GM19043 (cell line): Measurements from ENCODE around the gene CREB3.

Experiments used
- ATAC-seq: cut with Tn5 transposase; IDR thresholded peaks from one replicate; pipeline ENCODE4 v1.9.1; 2021; ENCODE audit warnings: low read depth; ENCODE audit not compliant: unreplicated experiment

CREB3 gene

GRCh38 chr9:35700031-35700430 lies 32.4 kb upstream of the CREB3 start:
- no peak for ATAC-seq

- ATAC-seq, result no peak
Measured at GRCh38 chr9:35700942-35701341, 31.5 kb upstream of the CREB3 start.

- ATAC-seq, result no peak
Measured at GRCh38 chr9:35702696-35703095, 29.8 kb upstream of the CREB3 start.

GRCh38 chr9:35703906-35704672 lies 28.4 kb upstream of the CREB3 start:
- ATAC-seq, result no peak

GRCh38 chr9:35705372-35705771 lies 27.1 kb upstream of the CREB3 start:
- ATAC-seq, result no peak

- ATAC-seq, result no peak
Measured at GRCh38 chr9:35705836-35706430, 26.5 kb upstream of the CREB3 start.

- ATAC-seq, result no peak
Measured at GRCh38 chr9:35706951-35707350, 25.5 kb upstream of the CREB3 start.

- no peak for ATAC-seq
Measured at GRCh38 chr9:35708146-35708545, 24.3 kb upstream of the CREB3 start.

GRCh38 chr9:35710818-35711500 lies 21.5 kb upstream of the CREB3 start:
- no peak for ATAC-seq

- ATAC-seq, result no peak
Measured at GRCh38 chr9:35711501-35712428, 20.7 kb upstream of the CREB3 start.

GRCh38 chr9:35712762-35713400 lies 19.6 kb upstream of the CREB3 start:
- ATAC-seq, result no peak

- ATAC-seq, result no peak
Measured at GRCh38 chr9:35713578-35713977, 18.9 kb upstream of the CREB3 start.

GRCh38 chr9:35714123-35714522 lies 18.3 kb upstream of the CREB3 start:
- no peak for ATAC-seq

GRCh38 chr9:35714579-35715252 lies 17.8 kb upstream of the CREB3 start:
- ATAC-seq, result no peak

- ATAC-seq, result no peak
Measured at GRCh38 chr9:35716230-35716629, 16.2 kb upstream of the CREB3 start.

- no peak for ATAC-seq
Measured at GRCh38 chr9:35717132-35717870, 15.2 kb upstream of the CREB3 start.

- no peak for ATAC-seq
Measured at GRCh38 chr9:35718721-35719511, 13.6 kb upstream of the CREB3 start.

GRCh38 chr9:35719546-35719945 lies 12.9 kb upstream of the CREB3 start:
- ATAC-seq, result no peak
